Activated T-helper 1 cell treated with anti-CD3 and anti-CD28 coated beads, Interleukin-2, amount 50 U/mL, for 16 hours (primary cell): ENCODE measurements around the gene B2M.
"Not testable (repeated sequence)": the region's sequence is repeated elsewhere in the genome, so short reads cannot be mapped to it uniquely, and the experiment has no call there.

ENCODE experiments used
- DNase-seq, 2 donors: peaks; one replicate each; pipeline ENCODE4 v3.0.0-alpha.2; 2020; ENCODE audit warnings: low read depth in 1 of 2, low spot score in 1 of 2

Gene B2M

GRCh38 chr15:44697014-44697413, 14.3 kb upstream of the B2M start:
- no peak for DNase-seq

GRCh38 chr15:44698641-44699040, 12.7 kb upstream of the B2M start:
- no peak for DNase-seq

- DNase-seq = not testable (repeated sequence)
Measured at GRCh38 chr15:44700676-44701075, 10.6 kb upstream of the B2M start.

- no peak for DNase-seq
Measured at GRCh38 chr15:44705986-44706385, 5.3 kb upstream of the B2M start.

- no peak for DNase-seq
Measured at GRCh38 chr15:44706401-44706800, 4.9 kb upstream of the B2M start.

- no peak for DNase-seq
Measured at GRCh38 chr15:44706946-44707636, 4.2 kb upstream of the B2M start.

- DNase-seq = no peak
Measured at GRCh38 chr15:44710236-44711095, 851 bp upstream of the B2M start.

GRCh38 chr15:44711743-44712345, 527 bp downstream of the B2M start:
- peak; percentile 41 to 43 for DNase-seq

- DNase-seq = peak in 1 of 2 donors; percentile 54
Measured at GRCh38 chr15:44712346-44713005, 1.2 kb downstream of the B2M start.

- DNase-seq = no peak
Measured at GRCh38 chr15:44713006-44713966, 2.0 kb downstream of the B2M start.

- no peak for DNase-seq
Measured at GRCh38 chr15:44715142-44715796, 4.0 kb downstream of the B2M start.

- DNase-seq = no peak
Measured at GRCh38 chr15:44715797-44716334, 4.5 kb downstream of the B2M start.

- DNase-seq = no peak
Measured at GRCh38 chr15:44716983-44717602, 5.8 kb downstream of the B2M start.

GRCh38 chr15:44718180-44718926, 7.0 kb downstream of the B2M start:
- DNase-seq = no peak

- DNase-seq = no peak
Measured at GRCh38 chr15:44718927-44719292, 7.6 kb downstream of the B2M start.

- DNase-seq = no peak
Measured at GRCh38 chr15:44719293-44719999, 8.1 kb downstream of the B2M start.

GRCh38 chr15:44720000-44720435, 8.7 kb downstream of the B2M start:
- not testable (repeated sequence) for DNase-seq
